Epithelial cell of esophagus (primary cell): ENCODE measurements around the gene KLHL42.

Source experiments
- DNase-seq: peaks from one replicate; pipeline ENCODE4 v3.0.0; 2010; ENCODE audit warnings: low read depth
- H3K4me3 ChIP-seq: 2 replicates; pipeline ENCODE4 v1.5.1; 2011; ENCODE audit warnings: mild to moderate bottlenecking, low read length, control low read depth
- CTCF ChIP-seq: IDR thresholded peaks from 2 replicates; pipeline ENCODE4 v1.5.1; 2011; ENCODE audit warnings: low read depth, mild to moderate bottlenecking, low read length, control low read depth, inconsistent platforms; ENCODE audit not compliant: insufficient read depth; ENCODE audit errors: missing control alignments

Gene KLHL42

GRCh38 chr12:27771481-27772327, 8.3 kb upstream of the KLHL42 start:
- peak; percentile 54 for DNase-seq
- no peak overlapping the region for H3K4me3 ChIP-seq
- TF ChIP-seq CTCF = no peak

DNA sequence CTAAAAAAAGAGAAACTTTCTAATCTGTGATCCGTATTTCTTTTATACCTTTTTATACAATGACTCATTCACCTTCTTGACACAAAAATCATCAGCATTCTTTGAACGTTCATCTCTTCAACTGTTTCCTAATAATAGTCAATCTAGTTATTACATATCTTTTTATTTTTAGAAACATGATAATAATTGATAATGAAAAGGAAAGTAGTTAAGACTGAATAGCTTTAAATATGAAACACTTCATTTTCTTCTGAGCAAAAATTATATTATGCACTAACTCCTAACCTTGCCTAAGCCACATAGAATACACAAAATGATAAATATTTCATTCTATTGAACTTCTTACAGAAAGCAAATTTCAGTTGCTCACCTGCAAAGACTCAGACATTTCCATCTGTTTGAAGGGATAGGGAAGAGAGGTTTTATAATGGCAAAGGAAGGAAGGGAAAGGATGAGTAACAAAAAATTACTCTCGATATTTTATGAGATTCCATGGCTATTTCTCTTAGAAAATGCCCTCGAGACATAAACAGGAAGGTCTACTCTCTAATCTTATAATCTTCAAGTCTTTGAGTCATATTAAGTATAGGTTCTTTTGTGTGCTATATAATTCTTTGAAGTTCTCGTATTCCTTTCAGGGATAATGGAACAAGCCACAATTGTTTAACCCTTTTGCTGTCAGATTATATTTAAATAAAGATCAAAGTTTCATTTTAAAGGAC, 7.5 kb upstream of the KLHL42 start:
- no peak for TF ChIP-seq CTCF
- no peak overlapping the region for H3K4me3 ChIP-seq
- DNase-seq = peak; percentile 46

DNA sequence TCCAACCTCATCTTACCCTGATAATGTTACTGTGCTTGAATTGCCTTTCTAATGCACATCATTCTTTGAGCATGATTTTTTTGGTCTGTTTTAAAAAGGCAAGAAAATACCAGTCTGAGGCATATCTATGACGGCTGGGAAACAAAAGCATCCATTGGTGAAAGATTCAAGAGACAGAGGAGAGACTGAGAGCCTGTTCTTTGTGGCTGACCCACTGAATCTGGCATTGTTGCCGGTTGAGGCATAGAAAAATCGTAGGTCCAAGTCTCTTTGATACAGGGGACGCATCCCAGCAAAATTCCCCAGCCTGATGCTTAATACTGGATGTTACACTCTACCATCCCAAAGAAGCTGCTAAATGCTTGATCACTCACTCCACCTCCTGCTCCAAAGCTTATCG, 2.9 kb upstream of the KLHL42 start:
- no peak overlapping the region for H3K4me3 ChIP-seq
- DNase-seq = no peak
- TF ChIP-seq CTCF = no peak

DNA sequence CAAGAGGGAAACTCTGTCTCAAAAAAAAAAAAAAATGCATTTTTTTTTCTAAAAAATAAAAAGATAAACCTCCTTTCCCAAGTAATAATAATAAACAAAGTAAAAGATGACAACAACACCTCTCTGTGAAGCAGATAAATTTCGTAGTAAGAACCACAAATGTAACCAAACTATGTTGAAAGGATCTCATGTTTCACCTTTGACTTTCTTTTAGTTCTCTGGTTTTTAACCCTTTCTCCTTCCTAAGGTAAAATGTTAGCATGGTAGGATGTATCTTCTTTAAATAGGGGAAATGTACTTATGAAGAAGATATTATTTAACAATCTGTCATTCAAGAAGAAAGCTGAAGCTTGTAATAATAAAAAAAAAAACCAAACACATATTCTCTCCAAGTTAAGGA, 1.8 kb upstream of the KLHL42 start:
- no peak for TF ChIP-seq CTCF
- DNase-seq = no peak
- H3K4me3 ChIP-seq = no peak overlapping the region

DNA sequence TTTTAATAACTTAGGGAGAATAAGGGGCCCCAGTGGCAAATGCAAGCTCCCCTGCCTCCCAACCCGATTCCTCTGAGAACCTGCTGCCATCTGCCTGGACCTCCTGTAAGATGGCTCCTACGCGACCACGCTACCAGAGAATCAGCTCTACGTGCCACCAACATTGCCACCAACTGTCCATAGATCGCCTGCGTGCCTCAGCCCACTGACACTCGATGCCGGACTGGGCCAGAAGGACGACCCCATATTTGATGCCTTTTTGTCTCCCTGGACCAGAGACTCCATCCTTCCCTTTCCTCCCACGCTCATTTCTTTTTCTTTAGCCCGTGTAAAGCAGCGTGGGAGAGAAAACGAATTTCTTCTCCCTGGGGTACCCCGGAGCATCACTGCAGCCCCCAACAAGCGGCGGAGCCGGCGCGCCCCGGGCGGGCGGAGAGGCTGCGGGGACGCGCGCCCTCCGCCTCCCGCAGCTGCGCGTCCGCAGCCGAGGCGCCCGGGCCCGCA, 565 bp upstream of the KLHL42 start:
- DNase-seq = no peak
- TF ChIP-seq CTCF = no peak
- peak overlapping the region; percentile 69 for H3K4me3 ChIP-seq

- TF ChIP-seq CTCF = no peak
- peak overlapping the region; percentile 69 for H3K4me3 ChIP-seq
- peak; percentile 59 for DNase-seq
These were observed 777 bp downstream of the KLHL42 start for GRCh38 chr12:27780612-27781408.
